ENCODE measurements around the gene MAN1A1.

The MAN1A1 gene

GRCh38 chr6:119137194-119138072 is 212.1 kb downstream of the MAN1A1 start:
- no peak for DNase-seq

- no peak for DNase-seq
Measured at GRCh38 chr6:119134752-119135151, 214.8 kb downstream of the MAN1A1 start.

- no peak for DNase-seq
Measured at GRCh38 chr6:119133400-119133799, 216.2 kb downstream of the MAN1A1 start.

- DNase-seq = no peak
Measured at GRCh38 chr6:119132261-119132981, 217.1 kb downstream of the MAN1A1 start.

- no peak for DNase-seq
Measured at GRCh38 chr6:119129968-119130484, 219.5 kb downstream of the MAN1A1 start.

- no peak for DNase-seq
Measured at GRCh38 chr6:119129148-119129967, 220.2 kb downstream of the MAN1A1 start.

- DNase-seq = no peak
Measured at GRCh38 chr6:119128252-119128912, 221.2 kb downstream of the MAN1A1 start.

GRCh38 chr6:119127627-119128026 is 221.9 kb downstream of the MAN1A1 start:
- DNase-seq = no peak

Data from CD4-positive, alpha-beta T cell treated with Interferon gamma for 1 hour (primary cell).